Measurements from ENCODE around the gene MRPL11. TPM values are rescaled to one million over a fixed set of nuclear protein-coding genes. Genes with fewer than 3 reads are reported as not detected.

The MRPL11 gene
- 33.3 and 52.4 TPM in 2 replicates for total RNA-seq

- peak; percentile 92 for DNase-seq (ENCODE audit: low read depth)
Observed at GRCh38 chr11:66438504-66439466, at the start of gene MRPL11. Gene MRPL11, minus strand, starts transcription at chr11:66438848. Its CDS starts 94 bp downstream, at chr11:66438754.

- DNase-seq (ENCODE audit: low read depth) = no peak
Observed at GRCh38 chr11:66484806-66485380, 46.2 kb upstream of the MRPL11 start.

- peak; percentile 85 for DNase-seq (ENCODE audit: low read depth)
Observed at GRCh38 chr11:66480117-66480938, 41.7 kb upstream of the MRPL11 start, which contains the start of gene DPP3. Gene DPP3, plus strand, starts transcription at chr11:66480434. Its CDS starts 1,767 bp downstream, at chr11:66482201.

GRCh38 chr11:66479394-66480116, 40.9 kb upstream of the MRPL11 start:
- peak; percentile 71 for DNase-seq (ENCODE audit: low read depth)

- no peak for DNase-seq (ENCODE audit: low read depth)
Observed at GRCh38 chr11:66478729-66479393, 40.2 kb upstream of the MRPL11 start.

GRCh38 chr11:66477263-66478201, 38.9 kb upstream of the MRPL11 start:
- DNase-seq (ENCODE audit: low read depth) = no peak

- no peak for DNase-seq (ENCODE audit: low read depth)
Observed at GRCh38 chr11:66476841-66477251, 38.2 kb upstream of the MRPL11 start.

GRCh38 chr11:66476173-66476840, 37.7 kb upstream of the MRPL11 start:
- DNase-seq (ENCODE audit: low read depth) = no peak

- no peak for DNase-seq (ENCODE audit: low read depth)
Observed at GRCh38 chr11:66475349-66476172, 36.9 kb upstream of the MRPL11 start.

- no peak for DNase-seq (ENCODE audit: low read depth)
Observed at GRCh38 chr11:66473608-66474515, 35.2 kb upstream of the MRPL11 start.

- no peak for DNase-seq (ENCODE audit: low read depth)
Observed at GRCh38 chr11:66473167-66473566, 34.5 kb upstream of the MRPL11 start.

GRCh38 chr11:66472054-66472453, 33.4 kb upstream of the MRPL11 start:
- no peak for DNase-seq (ENCODE audit: low read depth)

- DNase-seq (ENCODE audit: low read depth) = no peak
Observed at GRCh38 chr11:66471142-66471541, 32.5 kb upstream of the MRPL11 start.

- no peak for DNase-seq (ENCODE audit: low read depth)
Observed at GRCh38 chr11:66470015-66470414, 31.4 kb upstream of the MRPL11 start.

- DNase-seq (ENCODE audit: low read depth) = no peak
Observed at GRCh38 chr11:66469441-66469840, 30.8 kb upstream of the MRPL11 start.

GRCh38 chr11:66468691-66469090, 30.0 kb upstream of the MRPL11 start:
- no peak for DNase-seq (ENCODE audit: low read depth)

- peak; percentile 6 for DNase-seq (ENCODE audit: low read depth)
Observed at GRCh38 chr11:66467756-66468155, 29.1 kb upstream of the MRPL11 start.

Measured in renal cortical epithelial cell (primary cell).